Thyroid gland (tissue), 4 donors: ENCODE data around the gene AKR1E2.

ENCODE experiments used
- POLR2A ChIP-seq, 2 donors: fragments of 450-650 bp; IDR thresholded peaks; one replicate each; pipeline ENCODE4 v1.6.1; 2017; ENCODE audit warnings: antibody characterized with exemption in 2 of 2, mild to moderate bottlenecking in 2 of 2, moderate library complexity in 1 of 2
- TF ChIP-seq, protein P1 (sequence below), 6 experiments: fragments of 200-600 bp in 3 of 6; fragments of 450-650 bp in 3 of 6; sonication (generic) in 3 of 6; IDR thresholded peaks; one replicate each; pipeline ENCODE4 v1.5.1; 2016 to 2019; ENCODE audit warnings: antibody characterized with exemption in 6 of 6, mild to moderate bottlenecking in 2 of 6, inconsistent platforms in 1 of 6, moderate library complexity in 1 of 6

DNA sequence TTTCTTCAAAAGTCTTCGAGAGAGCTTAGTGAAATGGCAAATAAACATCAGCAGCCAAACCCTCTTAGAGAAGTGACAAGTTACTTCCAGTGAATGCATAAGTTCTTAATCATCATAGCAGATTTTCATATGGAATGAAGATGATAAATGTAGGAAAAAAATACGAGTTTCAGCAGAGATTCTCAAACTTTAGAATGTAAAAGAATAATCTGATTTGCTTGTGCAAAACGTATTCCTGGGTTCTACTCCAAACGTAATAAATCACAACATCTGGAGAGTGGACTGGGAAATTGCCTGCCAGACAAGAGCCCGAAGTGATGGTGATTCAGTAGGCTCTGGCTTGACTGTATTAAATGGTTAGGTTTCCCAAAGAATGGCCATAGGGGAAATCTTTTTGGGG, 62.2 kb downstream of the AKR1E2 start:
- TF ChIP-seq, protein P1, sequence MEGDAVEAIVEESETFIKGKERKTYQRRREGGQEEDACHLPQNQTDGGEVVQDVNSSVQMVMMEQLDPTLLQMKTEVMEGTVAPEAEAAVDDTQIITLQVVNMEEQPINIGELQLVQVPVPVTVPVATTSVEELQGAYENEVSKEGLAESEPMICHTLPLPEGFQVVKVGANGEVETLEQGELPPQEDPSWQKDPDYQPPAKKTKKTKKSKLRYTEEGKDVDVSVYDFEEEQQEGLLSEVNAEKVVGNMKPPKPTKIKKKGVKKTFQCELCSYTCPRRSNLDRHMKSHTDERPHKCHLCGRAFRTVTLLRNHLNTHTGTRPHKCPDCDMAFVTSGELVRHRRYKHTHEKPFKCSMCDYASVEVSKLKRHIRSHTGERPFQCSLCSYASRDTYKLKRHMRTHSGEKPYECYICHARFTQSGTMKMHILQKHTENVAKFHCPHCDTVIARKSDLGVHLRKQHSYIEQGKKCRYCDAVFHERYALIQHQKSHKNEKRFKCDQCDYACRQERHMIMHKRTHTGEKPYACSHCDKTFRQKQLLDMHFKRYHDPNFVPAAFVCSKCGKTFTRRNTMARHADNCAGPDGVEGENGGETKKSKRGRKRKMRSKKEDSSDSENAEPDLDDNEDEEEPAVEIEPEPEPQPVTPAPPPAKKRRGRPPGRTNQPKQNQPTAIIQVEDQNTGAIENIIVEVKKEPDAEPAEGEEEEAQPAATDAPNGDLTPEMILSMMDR (IDR thresholded peaks at IDR 0.05), result no peak
- TF ChIP-seq POLR2A (IDR thresholded peaks at IDR 0.05), result no peak
